ENCODE measurements around the gene S1PR3.

The S1PR3 gene

DNA sequence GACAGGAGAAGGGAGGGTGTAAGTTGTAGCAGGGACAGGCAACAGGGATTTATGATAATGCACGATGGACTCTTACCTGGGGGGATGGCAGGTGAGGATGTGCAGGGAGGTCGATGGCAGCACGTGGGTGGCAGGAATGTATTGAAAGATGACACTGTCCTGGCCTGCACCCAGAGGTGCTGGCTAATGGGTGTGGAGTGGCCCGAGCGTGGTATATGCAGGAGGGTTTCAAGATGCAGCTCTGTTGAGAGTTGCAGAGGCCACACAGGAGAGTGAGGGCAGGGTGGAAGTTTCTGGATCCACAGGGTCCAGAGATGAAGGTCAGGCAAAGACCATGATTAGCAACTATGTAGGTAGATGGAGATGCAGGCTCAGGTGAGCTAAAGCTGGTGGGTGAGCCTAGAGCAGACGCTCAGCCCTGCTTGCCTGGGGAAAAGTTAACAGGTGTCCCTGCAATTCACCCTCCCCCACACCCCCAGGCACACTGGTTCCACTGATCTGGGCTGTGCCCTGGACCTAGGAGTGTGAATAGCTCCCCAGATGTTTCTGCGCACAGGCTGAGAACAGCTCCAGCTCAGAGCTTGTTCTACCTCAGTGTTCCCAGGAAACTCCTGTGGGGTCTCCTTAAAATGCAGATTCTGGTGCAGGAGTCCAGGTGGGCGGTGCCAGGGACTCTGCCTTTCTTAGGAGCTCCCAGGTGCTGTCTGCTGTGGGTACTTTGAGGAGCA, 21.5 kb upstream of the S1PR3 start:
- DNase-seq = no peak

DNA sequence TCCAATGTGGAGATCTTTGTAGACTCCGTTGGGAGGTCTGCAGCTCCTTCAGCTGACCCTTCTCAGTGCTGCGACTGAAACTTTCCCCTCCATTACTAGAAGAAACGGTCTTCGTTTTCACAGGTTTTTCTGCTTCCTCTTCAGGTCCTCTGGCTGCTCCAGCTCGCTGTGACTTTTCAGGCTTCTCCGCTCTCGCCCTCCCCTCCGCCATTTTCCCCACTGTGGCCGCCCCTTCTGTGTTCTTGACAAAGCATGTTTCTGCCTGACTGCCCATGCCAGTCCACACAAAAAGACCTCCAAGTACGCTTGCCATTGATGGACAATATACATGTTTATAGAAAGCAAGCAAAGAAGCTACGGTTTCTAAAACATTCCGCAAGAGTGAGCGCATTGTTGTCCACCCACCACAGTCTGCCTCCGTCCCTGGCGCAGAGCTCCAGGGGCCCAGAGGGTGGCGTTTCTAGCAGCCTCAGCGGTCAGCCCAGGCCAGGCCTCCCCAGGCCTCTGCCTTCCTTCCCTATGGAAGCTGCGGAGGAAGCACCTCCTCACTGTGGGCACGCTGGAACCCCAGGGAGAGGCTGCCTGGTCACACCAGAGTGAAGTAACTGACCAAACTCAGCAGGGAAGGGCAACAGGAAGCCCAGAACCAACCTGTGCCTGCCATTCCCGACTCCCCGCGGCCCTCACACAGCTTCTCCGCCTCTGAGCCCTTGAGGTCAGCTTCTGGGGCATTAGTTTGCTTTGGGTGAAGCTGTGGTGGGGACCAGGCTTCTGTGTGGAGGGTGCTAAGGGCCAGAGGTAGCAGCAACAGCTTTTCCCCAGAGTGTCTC, 19.9 kb upstream of the S1PR3 start:
- no peak for DNase-seq

DNA sequence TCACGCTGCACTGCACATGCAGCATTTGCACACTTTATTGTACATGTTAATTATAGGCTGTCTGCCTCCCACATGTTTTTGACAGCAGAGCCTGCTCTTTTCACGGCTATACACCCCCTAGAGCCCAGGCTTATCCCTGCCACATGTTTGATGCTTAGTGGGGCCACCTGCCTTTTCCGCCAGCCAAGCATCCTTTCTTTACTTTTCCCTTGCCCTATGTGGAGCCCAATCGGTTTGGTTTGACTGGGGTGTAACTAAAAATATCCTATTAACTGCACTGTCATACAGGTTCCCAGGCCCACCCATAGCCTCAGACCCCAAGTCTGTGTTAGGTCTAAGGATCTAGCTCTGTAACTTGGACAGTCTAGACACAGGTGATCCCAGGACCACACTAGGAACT, 18.9 kb upstream of the S1PR3 start:
- no peak for DNase-seq

DNA sequence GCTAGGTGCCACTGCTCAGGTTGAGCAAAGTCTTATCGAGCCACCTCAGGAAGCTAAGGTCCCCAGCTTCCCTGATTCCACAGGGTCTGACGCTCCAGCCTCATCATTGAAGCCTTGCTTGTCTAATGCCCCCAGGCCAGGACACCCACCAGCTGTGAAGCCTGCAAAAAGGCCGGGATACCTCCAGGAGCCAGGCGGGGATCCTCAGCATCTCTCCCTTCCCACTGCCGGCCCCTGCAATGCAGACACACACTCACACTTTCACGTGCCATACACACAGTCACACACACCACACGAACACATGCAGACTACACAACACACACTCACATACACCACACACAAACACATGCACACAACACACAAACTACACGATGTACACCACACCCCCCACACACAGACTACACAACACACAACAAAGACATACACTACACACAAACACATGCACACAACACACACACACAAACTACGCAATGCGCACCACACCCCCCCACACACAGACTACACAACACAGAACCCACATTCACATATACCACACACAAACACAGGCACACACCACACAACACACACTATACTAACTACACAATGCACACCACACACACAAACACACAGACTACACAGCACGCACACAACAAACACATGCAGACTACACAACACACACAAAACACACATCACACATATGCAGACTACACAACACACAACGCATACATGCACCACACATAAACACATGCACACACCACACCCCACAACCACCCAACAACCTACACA, 17.8 kb upstream of the S1PR3 start:
- DNase-seq = no peak

DNA sequence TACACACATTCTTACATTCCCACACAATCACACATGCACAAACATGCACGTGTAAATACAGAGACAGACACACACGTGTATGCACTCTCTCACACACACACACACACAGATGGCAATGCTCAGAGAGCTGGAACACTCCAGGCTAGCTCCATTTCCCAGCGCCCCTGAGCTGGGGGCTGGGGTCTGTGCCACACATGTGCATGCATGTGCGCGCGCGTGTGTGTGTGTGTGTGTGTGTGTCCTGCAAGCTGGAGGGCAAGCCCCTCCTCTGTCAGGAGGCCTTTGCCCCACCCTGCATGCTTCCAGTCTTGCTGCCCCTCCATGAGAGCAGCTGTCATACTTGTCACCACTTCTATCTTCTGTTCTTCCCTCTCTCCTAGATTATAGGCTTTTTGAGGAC, 16.6 kb upstream of the S1PR3 start:
- no peak for DNase-seq

DNA sequence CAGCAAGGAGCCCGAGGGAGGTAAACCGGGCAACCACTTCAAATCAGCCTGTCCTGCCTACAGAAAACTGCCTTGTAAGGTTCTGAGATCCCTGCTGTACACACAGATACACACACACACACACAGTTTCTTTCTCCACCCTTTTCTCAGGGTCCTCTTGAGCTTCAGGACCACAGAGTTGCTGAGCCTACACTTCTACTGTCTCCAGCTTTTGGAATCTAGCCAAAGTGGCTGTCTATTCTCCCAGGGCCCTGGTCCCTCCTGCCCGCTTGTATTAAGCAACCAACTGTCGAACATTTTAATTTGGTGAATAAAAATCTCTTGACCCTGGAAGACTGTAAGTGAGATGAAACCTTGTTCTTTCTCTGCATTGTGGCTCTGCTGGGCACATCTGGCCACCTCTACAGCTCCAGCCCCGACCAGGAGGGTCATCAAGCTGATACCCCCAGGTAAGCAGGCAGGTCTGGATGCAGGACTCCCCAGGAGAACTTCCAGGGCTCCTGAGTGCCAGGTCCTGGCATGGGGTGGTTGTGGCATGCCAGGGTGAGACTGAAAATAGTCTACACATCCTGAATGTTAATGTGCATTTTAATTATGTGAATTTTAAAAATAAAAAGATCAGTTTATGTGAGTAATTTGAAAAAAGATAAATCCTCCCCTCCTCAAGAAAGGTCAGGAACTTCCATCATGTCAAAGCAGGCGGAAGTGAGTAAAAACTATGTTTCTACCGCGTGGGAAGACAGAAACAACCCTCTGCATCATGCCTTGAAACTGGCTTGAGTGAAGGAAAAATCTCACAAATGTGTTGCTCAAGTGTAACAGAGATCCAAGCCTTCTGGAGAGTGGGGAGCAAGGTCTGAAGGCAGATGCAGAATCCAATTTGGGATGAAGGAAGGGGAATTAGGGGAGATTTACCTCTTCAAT, 15.0 kb upstream of the S1PR3 start:
- DNase-seq = no peak

DNA sequence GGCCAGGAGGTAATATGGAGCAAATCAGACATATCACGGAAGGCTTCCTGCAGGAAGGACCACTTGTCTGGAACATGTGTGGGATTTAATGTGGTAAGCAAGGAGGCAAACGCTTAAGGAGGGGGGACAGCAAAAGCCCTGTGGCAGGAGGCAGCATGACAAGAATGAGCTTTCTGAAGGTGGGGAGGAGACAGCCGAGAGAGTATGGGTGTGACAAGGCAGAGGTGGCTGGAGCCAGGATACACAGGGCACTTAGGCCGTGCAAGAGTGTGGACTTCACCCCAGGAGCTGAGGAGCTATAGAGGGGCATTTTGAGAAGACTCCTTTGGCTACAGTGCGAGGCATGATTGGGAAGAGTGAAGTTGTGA, 14.4 kb upstream of the S1PR3 start:
- no peak for DNase-seq

DNA sequence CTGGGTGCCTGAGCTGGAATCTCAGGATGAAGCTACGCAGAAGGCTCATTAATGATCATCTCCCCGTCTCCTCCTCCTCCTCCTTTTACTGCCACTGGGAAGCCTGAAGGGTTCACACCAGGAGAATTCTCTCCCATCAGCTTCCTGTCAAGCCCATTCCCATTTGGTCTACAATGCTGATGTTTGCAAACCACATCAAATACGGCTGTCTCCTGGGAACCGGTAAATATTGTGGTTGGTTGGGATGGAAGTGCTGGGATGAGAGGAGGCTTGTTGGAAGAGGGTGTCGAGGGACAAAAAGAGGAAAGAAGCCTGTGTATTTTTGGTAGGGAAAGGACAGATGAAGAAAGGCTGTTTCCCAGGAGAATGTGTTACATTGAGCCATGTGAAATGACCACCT, 13.2 kb upstream of the S1PR3 start:
- DNase-seq = no peak

DNA sequence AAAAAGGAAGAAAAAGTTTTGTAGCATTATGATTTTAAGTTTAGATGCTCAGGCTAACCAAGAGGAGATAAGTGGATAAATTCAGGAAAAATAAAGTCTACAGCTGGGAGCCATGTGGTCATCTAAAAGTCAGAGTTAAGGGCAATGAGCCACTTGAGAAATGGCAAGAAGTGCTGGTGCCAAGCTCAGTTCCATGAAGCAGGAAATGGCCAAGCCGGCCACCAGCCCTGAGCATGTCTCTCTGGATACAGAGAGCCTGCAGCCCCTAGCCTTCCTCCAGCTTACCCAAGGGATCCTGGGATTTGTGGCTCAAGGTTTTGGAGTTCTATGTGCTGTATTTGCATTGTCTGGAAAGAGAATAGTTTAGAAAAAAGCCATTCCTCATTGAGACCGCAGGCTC, 12.2 kb upstream of the S1PR3 start:
- no peak for DNase-seq

DNA sequence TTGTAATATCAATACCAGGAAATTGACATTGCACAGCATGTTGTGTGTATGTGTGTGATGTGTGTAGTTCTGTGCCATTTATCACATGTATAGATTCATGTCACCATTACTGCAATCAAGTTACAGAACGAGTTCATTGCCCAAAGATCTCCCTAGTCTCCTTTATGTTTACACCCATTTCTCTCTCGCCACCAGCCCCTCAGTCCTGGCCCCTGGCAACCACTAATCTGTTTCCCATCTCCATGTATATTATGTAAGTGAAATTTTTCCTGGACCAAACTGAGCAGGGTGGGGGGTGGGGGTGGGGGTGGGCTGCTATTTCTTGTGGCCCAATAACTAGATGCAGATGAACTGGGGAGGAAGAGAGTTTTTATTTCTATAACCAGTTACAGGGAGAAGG, 11.5 kb upstream of the S1PR3 start:
- DNase-seq = no peak

DNA sequence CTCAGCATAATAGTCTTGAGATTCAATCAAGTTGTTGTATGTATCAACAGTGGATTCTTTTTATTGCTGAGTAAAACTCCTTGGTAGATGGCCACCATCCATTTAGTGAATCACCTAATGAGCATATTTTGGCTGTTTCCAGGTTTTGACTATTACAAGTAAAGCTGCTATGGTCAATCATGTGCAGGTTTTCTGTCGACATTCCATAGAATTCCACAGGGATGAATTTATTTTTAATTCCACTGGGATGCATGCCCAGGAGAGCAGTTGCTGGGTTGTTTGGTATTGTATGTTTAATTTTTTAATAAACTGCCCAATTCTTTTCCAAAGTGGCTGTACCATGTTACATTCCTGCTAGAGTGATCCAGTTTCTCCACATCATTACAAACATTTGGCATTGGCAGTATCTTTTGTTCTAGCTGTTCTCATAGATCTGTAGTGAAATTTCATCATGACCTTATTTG, 10.5 kb upstream of the S1PR3 start:
- no peak for DNase-seq

DNA sequence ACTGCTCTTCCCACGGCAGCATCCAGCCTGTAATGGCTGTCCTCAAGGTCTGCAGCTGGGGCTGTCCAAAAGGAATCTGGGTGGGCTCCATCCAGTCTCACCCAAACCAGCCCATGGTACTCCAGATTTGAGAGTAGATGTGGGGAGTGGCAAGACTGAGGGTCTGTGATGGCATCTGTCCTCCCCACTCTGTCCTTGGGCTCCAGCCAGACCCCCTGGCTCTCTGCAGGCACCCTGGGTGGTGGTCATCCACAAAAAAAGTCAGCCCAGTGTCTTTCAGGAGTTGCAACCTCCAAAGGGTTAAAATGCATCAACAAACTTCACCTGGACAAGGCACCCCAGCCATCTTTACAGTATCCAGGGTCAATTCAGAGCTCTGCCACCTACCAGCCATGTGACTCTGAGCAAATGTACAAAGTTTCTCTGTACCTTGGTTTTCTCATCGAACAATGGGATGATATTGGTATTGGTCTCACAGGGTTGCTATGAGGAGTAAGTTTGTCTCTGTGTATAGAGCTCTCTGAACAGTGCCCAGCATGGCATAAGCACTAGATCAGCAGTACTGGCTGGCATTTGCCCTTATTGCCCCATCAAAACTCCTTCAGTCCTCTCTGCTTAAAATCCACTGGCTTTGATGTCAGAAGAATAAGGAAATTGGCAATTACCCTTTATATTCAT, 7.3 kb upstream of the S1PR3 start:
- no peak for DNase-seq

DNA sequence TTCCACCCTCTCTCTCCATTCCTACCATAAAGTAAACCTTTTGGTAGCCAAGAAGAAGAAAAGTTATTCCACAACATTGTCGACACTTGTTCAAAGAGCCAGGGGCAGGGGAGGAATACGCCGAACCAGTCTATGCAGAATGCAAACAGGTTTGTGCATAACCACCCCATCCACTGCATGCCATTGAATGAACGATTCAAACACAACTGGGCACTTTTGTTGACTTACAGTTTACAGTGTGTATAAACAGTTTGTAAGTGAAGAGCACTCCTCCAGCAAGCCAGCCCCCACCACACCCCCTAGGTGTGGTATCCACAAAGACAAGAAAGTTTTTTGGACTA, 6.8 kb upstream of the S1PR3 start:
- no peak for DNase-seq

DNA sequence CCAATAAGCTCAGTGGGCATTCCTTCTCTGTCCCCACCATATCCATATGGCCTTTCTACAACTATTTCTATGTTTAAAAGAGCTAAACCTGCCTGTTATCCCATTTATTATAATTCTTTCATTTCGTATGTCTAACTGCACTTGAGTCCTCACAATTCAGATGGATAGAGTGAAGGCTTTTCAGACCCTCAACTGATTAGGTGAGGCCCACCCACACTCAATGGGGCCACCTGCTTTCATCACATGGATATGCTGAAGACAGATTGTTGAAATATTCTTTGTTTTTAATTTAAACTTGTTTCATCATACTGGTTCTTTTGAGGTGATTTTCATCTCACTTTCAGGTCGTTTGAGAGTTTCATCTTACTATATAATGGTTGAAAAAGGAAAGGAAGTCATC, 5.7 kb upstream of the S1PR3 start:
- no peak for DNase-seq

DNA sequence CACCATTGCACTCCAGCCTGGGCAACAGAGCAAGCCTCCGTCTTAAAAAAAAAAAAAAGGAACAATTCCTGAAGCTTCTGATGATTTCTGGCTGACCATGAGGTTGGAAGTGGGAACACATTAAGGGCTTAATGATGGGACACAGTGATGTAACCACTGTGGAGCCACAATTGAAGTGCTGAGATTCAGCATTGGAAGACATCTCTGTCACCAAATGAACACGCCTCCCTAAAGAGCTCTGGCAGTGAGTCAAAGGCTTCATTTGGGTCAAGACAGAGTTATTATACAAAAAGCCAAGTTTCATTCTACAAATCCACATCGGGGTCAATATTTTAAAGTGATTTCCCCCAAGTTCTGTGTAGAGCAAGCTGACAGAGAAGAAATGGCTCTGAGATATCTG, 4.5 kb upstream of the S1PR3 start:
- DNase-seq = no peak

DNA sequence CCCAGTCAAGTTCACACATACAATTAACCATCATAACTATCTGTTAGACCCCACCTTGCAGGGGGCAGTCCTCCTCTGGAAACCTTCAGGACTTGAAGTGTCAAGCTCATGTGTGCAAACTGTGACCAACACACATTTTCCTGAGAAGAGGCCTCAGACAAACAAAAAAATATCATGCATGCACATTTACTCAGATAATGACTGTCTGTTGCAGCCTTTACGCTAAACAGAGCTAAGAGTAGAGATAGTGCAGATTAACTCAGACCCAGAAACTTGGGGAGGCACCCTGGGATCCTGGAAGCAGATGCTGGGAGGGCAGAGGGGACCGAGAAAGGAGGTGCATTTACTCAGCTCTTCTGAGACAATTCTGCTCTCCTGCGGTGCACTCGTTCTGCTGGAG, 3.6 kb upstream of the S1PR3 start:
- DNase-seq = no peak

DNA sequence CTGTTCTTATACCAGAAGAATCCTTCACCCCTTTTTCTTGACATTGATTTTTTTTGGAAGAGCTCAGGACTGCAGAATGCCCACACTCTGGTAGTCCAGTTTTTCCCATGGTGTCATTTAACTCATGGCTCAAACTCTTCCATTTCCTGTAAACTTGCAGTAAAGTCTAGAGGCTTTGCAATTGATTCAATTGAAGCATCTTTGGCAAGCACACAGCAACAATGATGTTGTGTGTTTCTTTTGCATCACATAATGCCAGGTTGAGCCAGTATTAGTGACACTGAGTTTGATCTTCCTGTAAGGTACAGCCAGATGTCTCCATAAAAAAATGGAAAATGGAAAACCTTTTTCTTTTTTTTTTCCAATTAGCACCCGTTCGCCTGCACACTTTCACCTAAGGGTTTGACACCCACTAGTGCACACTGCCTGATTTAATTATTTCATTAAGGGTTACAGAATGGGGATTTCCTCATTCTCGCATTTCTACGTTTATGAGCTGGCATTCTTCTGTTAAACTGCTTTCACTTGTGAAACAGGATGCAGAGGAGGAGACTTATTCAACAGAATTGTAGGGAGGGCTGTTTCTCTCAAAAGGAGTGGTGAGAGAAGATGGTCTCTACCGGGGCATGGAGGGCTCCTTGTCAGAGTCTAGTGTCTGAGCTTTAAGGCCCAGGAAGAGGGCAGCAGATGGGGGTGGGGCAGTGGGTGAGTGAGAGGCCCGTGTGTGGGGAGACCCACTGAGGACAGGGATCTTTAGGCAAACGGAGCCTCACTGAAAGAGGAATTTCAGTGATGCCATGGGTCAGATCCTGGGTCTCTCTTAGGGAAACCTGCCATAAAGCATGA, 2.2 kb upstream of the S1PR3 start:
- peak; percentile 62 to 87 for DNase-seq

DNA sequence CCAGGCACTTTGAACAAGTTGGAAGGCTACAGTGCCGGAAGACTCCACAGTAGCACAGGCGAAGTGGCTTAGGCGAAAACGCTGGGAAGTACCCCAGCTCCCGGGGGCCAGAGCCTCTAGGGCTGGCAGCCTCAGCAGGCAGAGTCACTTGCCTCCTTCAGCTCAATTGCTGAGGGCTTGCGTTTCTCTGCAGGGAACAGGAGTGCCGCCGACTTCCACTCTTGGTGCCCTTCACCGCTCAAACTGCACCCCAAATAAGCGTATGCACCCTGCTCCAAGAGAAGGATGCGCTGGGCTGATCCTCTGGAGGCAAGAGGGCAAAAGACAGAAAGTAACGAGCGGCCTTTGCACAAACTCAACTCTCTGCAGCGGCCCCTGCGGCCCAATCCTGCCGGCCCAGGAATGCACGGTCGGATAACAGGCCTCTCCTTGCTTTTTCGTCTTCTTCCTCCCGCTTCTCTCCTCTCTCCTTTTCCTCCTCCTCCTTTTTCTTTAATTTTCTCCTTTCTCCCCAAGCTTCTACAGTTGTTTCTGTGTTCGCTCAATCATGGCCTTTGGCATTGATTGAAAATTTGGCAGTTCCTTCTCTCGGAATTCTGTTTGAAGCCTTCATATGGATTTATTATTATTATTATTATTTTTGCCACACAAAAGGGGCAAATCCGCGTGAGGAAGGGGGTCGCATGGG, 1.1 kb upstream of the S1PR3 start:
- DNase-seq = no peak

DNA sequence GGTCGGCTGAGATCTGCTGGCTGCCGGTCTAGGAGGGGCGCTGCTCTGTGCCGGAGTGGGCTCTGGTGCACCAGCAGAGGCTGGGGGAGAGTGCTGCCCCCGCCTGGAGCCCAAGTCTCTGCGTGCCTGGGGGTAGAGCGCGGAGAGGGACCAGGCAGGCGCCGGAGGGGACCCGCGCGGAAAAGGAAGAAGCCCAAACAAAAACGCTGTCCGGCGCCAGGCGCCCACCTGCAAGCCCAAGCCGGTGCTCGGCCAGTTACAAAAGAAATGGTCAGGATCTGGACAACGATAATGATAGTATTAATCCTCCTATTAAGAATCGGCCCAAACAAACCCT, 571 bp upstream of the S1PR3 start:
- DNase-seq = no peak

DNA sequence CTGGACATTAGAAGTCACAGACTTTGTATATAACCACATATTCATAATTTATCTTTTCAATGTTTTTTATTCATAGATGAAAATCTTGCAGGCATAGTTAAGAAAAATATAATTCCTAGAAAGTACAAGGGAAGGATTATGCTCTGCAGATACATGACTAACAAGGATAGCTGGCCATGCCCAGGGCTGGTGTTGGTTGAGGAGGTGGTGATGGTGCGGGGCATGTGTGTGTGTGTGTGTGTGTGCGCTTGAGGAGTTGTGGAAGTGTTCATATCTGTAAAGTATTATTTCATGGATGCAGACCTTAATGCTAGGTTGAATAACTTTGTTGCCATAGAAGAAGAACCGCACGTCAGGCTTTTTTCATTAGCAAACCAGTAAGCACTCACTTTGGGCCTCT, 1.3 kb downstream of the S1PR3 start:
- no peak for DNase-seq

DNA sequence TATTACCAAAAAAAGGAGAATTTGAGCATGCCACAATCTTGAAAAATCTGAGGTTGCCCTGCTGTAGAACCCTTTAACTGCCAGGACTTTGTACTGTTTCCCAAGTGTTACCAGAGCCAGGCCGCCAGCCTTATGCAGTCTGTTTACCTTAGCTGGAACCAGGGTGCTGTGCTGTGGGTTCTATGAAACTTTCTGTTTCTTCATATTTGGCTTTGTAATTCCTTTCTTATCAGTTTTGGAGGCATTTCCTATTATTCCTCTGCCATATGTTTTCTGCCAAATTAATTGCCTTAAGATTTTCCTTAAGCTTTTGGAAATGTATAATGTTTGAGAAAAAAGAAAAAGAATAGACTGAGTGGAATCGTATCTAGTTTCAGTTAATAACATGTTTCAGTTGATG, 2.1 kb downstream of the S1PR3 start:
- no peak for DNase-seq

Measured in inflammatory macrophage (primary cell).